ENCODE results near the gene TMEM11. TPM values are rescaled to one million over a fixed set of nuclear protein-coding genes. Genes with fewer than 3 reads are reported as not detected.

TMEM11 gene
- total and polyA plus RNA-seq, 2 of the 4 experiments (the other 2 are of a cell fraction) = 19.9 to 44.7 TPM

Small RNA genes lying within 50 kb of the gene (microRNA-seq; reads per million reads assigned to microRNA genes)
- not detected for gene RN7SL426P (ENCODE audit: insufficient read depth, insufficient read length)

Small RNA genes lying within 50 kb of the gene (small RNA-seq; reads per million reads assigned to genes)
- 0 reads per million in 5 experiments for gene RN7SL426P

Other genes starting within 250 kb of the TMEM11 start
- 250 and 319 TPM in 2 replicates for gene USP22, start 171.2 kb downstream of the TMEM11 start, total RNA-seq (2012; rRNA removed)
- 161 and 173 TPM in 2 replicates for gene USP22, start 171.2 kb downstream of the TMEM11 start, polyA plus RNA-seq (2012; rRNA removed)
- gene DHRS7B, start 87.2 kb downstream of the TMEM11 start, total RNA-seq (2012; rRNA removed) = 24.2 and 34.4 TPM in 2 replicates
- 22.7 and 24.4 TPM in 2 replicates for gene DHRS7B, start 87.2 kb downstream of the TMEM11 start, polyA plus RNA-seq (2012; rRNA removed)
- gene NATD1, start 39.2 kb upstream of the TMEM11 start, total RNA-seq (2012; rRNA removed) = 0.56 and 0.90 TPM in 2 replicates
- gene NATD1, start 39.2 kb upstream of the TMEM11 start, polyA plus RNA-seq (2012; rRNA removed) = 4.1 and 4.3 TPM in 2 replicates
- 23.5 and 25.0 TPM in 2 replicates for gene MAP2K3, start 70.5 kb upstream of the TMEM11 start, total RNA-seq (2012; rRNA removed)
- 72.6 and 82.2 TPM in 2 replicates for gene MAP2K3, start 70.5 kb upstream of the TMEM11 start, polyA plus RNA-seq (2012; rRNA removed)
- gene KCNJ12, start 162.2 kb upstream of the TMEM11 start, total RNA-seq (2012; rRNA removed) = under 0.01 and 0.28 TPM in 2 replicates
- 0.10 and 0.13 TPM in 2 replicates for gene KCNJ12, start 162.2 kb upstream of the TMEM11 start, polyA plus RNA-seq (2012; rRNA removed)

Data from IMR-90 (cell line).